Transverse colon (tissue), 4 donors: Measurements from ENCODE around the gene PLIN4. TPM values are rescaled to one million over a fixed set of nuclear protein-coding genes. Genes with fewer than 3 reads are reported as not detected.

Experiments used
- DNase-seq: peaks from one replicate; pipeline ENCODE4 v3.0.0-alpha.2; 2019
- H3K27ac ChIP-seq, 4 donors: fragments of 200-600 bp; sonication (generic); 2 replicates each; pipeline ENCODE4 v1.5.1; 2016 to 2018; ENCODE audit warnings: inconsistent platforms in 4 of 4
- H3K27me3 ChIP-seq: fragments of 200-600 bp; sonication (generic); 2 replicates; pipeline ENCODE4 v1.5.1; 2017; ENCODE audit warnings: inconsistent platforms
- H3K36me3 ChIP-seq, 4 donors: fragments of 200-600 bp; sonication (generic); 2 replicates each; pipeline ENCODE4 v1.5.1; 2017 to 2019; ENCODE audit warnings: inconsistent platforms in 4 of 4
- H3K4me1 ChIP-seq, 4 donors: fragments of 200-600 bp; sonication (generic); 2 replicates each; pipeline ENCODE4 v1.5.1; 2017 to 2020; ENCODE audit warnings: inconsistent platforms in 4 of 4
- H3K4me3 ChIP-seq, 4 donors: fragments of 200-600 bp; sonication (generic); 1 replicate in 1 of 4; 2 replicates in 3 of 4; pipeline versions ENCODE4 v1.5.1 to v1.6.1; 2017 to 2019; ENCODE audit warnings: inconsistent platforms in 4 of 4
- H3K9me3 ChIP-seq, 2 donors: fragments of 200-600 bp; sonication (generic); 2 replicates each; pipeline ENCODE4 v1.5.1; 2017 to 2019; ENCODE audit warnings: inconsistent platforms in 2 of 2
- EP300 ChIP-seq: sonication (generic); formaldehyde crosslinking; IDR thresholded peaks from one replicate; pipeline ENCODE4 v1.6.1; 2017; ENCODE audit warnings: antibody characterized with exemption, low read depth
- POLR2A ChIP-seq: fragments of 450-650 bp; IDR thresholded peaks from one replicate; pipeline ENCODE4 v1.6.1; 2016; ENCODE audit warnings: antibody characterized with exemption, mild to moderate bottlenecking, moderate library complexity
- POLR2AphosphoS5 ChIP-seq, 3 donors: sonication (generic); formaldehyde crosslinking; IDR thresholded peaks; one replicate each; pipeline ENCODE4 v1.6.1; 2016; ENCODE audit warnings: antibody characterized with exemption in 3 of 3
- WGBS, 2 donors: methylation state at CpG; one replicate each; pipeline ENCODE4 v1.1.5; 2018; ENCODE audit warnings: low coverage in 1 of 2; 5-methylcytosine and 5-hydroxymethylcytosine counted together
- in situ Hi-C, 4 donors: fragments of 200-750 bp; cut with MboI; loops; one replicate each; pipeline versions ENCODE4 v1.15.0 to v1.15.1; 2017; ENCODE audit warnings: low sequenced_read_pairs in 3 of 4, low pct_ligation_motif_present in 1 of 4, low pct_unique_long_range_greater_than_20kb in 1 of 4
- intact Hi-C: fragments of 100-400 bp; cut with DNase I; formaldehyde crosslinking; loops from one replicate; pipeline ENCODE4 v1.15.1; 2023; ENCODE audit warnings: low total_unique reads
- total RNA-seq, 4 donors: library from RNA; depleted of rRNA; stranded (reverse); fragments of >200 nt; gene quantifications; one replicate each; pipeline ENCODE4 v1.1.0, GENCODE V29; 2016
- TF ChIP-seq, protein P1 (sequence below), 5 experiments: fragments of 200-600 bp in 3 of 5; fragments of 450-650 bp in 2 of 5; sonication (generic) in 3 of 5; IDR thresholded peaks; 1 replicate in 2 of 5; 2 replicates in 3 of 5; pipeline ENCODE4 v1.5.1; 2016 to 2017; ENCODE audit warnings: antibody characterized with exemption in 5 of 5, inconsistent platforms in 3 of 5, mild to moderate bottlenecking in 2 of 5, moderate library complexity in 1 of 5

The PLIN4 gene
- total RNA-seq, 4 donors from 2014 or later, result 8.9 to 33.7 (median 22.2) TPM

DNA sequence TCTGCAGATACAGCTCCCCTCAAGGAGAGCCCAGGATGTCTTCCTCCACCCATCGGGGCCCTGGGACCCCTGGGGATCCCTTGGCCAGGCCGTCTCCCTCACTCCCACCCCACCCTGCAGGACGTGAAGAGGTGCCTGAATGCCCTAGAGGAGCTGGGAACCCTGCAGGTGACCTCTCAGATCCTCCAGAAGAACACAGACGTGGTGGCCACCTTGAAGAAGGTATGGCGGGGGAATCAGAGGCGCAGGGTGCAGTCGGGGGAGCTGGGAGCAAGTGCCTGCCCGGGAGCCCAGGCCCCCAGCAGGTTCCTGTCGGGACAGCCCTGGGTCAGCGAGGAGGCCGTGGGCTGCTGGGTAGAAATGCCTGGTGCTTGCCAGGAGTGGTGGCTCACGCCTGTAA, 19.6 kb downstream of the PLIN4 start:
- Histone ChIP-seq H3K4me3 (no peak overlapping the region), H3K36me3 (peaks cover 0 to 29% (median 3%) of the 10 kb centered on the region in 4 donors), H3K27ac (no peak overlapping the region), H3K4me1 (no peaks in the 10 kb centered on the region), H3K27me3 (no peaks in the 10 kb centered on the region), H3K9me3 (no peaks in the 10 kb centered on the region)
- TF ChIP-seq POLR2A, result no peak
- no peak for TF ChIP-seq EP300
- TF ChIP-seq, protein P1, sequence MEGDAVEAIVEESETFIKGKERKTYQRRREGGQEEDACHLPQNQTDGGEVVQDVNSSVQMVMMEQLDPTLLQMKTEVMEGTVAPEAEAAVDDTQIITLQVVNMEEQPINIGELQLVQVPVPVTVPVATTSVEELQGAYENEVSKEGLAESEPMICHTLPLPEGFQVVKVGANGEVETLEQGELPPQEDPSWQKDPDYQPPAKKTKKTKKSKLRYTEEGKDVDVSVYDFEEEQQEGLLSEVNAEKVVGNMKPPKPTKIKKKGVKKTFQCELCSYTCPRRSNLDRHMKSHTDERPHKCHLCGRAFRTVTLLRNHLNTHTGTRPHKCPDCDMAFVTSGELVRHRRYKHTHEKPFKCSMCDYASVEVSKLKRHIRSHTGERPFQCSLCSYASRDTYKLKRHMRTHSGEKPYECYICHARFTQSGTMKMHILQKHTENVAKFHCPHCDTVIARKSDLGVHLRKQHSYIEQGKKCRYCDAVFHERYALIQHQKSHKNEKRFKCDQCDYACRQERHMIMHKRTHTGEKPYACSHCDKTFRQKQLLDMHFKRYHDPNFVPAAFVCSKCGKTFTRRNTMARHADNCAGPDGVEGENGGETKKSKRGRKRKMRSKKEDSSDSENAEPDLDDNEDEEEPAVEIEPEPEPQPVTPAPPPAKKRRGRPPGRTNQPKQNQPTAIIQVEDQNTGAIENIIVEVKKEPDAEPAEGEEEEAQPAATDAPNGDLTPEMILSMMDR (IDR thresholded peaks at IDR 0.05), result no peak
- TF ChIP-seq POLR2AphosphoS5 (IDR thresholded peaks at IDR 0.05), result no peak
- intact Hi-C loops, result no loop called here
- DNase-seq, result no peak
- 93% methylated on average over 12 of the region's 12 CpGs; no CpG with 5 or more reads in 1 of the 2 donors for WGBS, 2 donors
- in situ Hi-C loops, result no loop called here

DNA sequence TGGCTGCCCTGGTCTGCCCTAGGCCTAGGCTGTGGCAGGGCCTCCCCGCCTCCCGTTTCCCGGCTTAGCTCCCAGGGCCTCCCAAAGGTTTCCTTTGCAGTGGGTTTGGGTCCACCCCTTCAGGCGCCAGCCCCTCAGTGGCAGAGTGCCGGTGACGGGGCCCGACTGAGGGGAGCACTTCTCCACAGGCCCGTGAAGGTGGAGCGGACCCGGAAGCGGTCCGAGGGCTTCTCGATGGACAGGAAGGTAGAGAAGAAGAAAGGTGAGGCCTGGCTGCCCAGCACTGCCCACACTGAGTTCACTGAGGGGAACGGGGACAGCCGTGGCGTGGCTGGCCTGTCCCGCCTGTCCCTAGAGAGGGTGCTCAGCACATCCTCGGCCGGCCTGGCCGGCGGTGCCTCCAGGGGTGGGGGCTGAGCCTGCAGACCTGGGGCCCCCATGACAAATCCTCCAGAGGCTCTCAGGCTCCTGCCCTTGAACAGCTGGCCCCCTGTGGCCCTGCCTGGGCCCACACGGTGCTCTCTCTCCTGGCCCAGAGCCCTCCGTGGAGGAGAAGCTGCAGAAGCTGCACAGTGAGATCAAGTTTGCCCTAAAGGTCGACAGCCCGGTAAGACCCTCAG, 20.4 kb downstream of the PLIN4 start:
- TF ChIP-seq, protein P1 (IDR thresholded peaks at IDR 0.05), result no peak
- TF ChIP-seq POLR2AphosphoS5 (IDR thresholded peaks at IDR 0.05), result no peak
- TF ChIP-seq POLR2A, result no peak
- TF ChIP-seq EP300, result no peak
- in situ Hi-C loops (no loop called here), intact Hi-C loops (no loop called here)
- no peaks in the 10 kb centered on the region for H3K4me1 ChIP-seq
- H3K36me3 ChIP-seq, result peaks cover 0 to 34% (median 5%) of the 10 kb centered on the region in 4 donors
- H3K27me3 ChIP-seq, result no peaks in the 10 kb centered on the region
- WGBS, 2 donors, result 92% methylated on average over 25 of the region's 25 CpGs; no CpG with 5 or more reads in 1 of the 2 donors
- no peak for DNase-seq
- H3K27ac ChIP-seq, result no peak overlapping the region
- H3K9me3 ChIP-seq, result no peaks in the 10 kb centered on the region
- no peak overlapping the region for H3K4me3 ChIP-seq

DNA sequence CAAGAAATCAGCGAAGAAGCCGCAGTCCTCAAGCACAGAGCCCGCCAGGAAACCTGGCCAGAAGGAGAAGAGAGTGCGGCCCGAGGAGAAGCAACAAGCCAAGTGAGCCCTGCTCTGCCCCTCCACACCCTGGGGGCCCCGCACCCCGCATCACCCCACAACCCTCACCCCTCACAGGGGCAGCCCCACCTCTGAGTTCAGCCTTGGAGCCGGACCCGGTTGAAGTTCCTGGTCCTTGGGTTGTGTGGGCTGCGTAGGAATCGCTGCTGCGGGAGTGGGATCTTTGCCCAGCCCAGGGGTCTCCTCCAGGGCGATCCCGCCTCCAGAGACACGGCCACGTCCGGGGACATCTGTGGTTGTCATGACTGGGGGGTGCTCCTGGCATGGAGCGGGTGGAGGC, 22.0 kb downstream of the PLIN4 start:
- intact Hi-C loops, result no loop called here
- Histone ChIP-seq H3K27ac (no peak overlapping the region), H3K9me3 (no peaks in the 10 kb centered on the region), H3K4me3 (no peak overlapping the region), H3K36me3 (peaks cover 0 to 40% (median 8%) of the 10 kb centered on the region in 4 donors), H3K4me1 (no peaks in the 10 kb centered on the region), H3K27me3 (no peaks in the 10 kb centered on the region)
- no peak for TF ChIP-seq POLR2AphosphoS5 (IDR thresholded peaks at IDR 0.05)
- TF ChIP-seq POLR2A, result no peak
- TF ChIP-seq EP300, result no peak
- TF ChIP-seq, protein P1 (IDR thresholded peaks at IDR 0.05), result no peak
- in situ Hi-C loops, result no loop called here
- 94% methylated on average over 17 of the region's 18 CpGs; no CpG with 5 or more reads in 1 of the 2 donors for WGBS, 2 donors
- DNase-seq, result no peak

DNA sequence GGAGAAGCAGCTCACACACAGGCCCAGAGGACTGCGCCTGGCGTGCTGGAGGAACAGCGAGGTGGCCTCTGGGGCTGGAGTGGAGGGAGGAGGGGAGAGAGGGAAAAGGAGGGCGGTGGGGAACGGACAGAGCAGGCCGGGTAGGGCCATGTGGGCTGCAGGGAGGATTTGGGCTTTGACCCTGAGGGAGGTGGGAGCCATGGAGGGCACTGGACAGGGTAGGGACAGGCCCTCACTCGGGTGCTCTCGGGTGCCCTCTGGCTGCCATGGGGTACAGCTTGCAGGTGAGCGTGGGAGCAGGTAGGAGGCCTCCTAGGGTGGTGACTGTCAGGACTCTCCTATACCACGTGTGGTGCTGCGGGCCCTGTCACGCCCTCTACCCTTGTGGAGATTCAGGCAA, 22.8 kb downstream of the PLIN4 start:
- no peak for DNase-seq
- H3K27ac ChIP-seq, result no peak overlapping the region
- WGBS, 2 donors, result 72 to 100% methylated on average over 3 to 12 of the region's 12 CpGs
- no peak overlapping the region for H3K4me3 ChIP-seq
- TF ChIP-seq, protein P1 (IDR thresholded peaks at IDR 0.05), result peak in 3 of 5 experiments; percentile 14 to 37 (median 24)
- TF ChIP-seq EP300, result no peak
- H3K4me1 ChIP-seq, result no peaks in the 10 kb centered on the region
- intact Hi-C loops (no loop called here), in situ Hi-C loops (no loop called here)
- no peaks in the 10 kb centered on the region for H3K9me3 ChIP-seq
- peaks cover 0 to 41% (median 9%) of the 10 kb centered on the region in 4 donors for H3K36me3 ChIP-seq
- no peaks in the 10 kb centered on the region for H3K27me3 ChIP-seq
